ENCODE measurements around the gene AKNA.

The AKNA gene

DNA sequence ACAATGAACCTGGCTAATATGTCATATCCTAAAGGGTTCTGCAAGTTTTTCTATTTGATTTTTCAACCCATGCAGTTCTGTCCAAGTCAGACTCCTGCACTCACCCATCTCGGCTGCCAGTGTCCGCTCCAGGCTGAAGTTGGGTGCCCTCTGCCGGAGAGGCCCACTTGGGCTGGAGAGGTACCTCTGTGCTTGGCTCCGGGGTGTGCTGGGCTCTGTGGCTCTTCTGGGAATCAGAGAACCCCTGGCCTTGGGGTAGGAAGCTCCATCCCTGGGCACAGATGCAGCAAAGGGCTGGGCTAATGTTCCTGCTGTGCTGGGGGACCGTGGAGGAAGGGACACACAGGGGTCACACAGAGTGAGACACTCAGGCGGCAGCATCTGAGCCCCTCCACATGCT is 32.0 kb downstream of the AKNA start:
- DNase-seq: no peak

DNA sequence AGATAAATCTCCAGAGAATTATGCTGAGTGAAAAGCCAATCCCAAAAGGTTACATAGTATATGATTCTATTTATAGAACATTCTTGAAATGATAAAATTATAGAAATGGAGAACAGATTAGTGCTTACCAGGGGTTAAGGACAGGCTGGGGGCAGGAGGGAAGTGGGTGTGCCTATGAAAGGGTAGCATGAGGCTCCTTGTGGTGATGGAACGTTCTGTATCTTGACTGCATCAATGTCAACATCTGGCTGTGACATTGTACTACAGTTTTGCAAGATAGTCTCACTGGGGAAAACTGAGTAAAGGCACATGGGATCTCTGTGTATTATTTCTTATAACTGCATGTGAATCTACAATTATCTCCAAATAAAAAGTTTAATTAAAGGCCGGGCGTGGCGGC is 35.9 kb downstream of the AKNA start:
- no peak for DNase-seq

DNA sequence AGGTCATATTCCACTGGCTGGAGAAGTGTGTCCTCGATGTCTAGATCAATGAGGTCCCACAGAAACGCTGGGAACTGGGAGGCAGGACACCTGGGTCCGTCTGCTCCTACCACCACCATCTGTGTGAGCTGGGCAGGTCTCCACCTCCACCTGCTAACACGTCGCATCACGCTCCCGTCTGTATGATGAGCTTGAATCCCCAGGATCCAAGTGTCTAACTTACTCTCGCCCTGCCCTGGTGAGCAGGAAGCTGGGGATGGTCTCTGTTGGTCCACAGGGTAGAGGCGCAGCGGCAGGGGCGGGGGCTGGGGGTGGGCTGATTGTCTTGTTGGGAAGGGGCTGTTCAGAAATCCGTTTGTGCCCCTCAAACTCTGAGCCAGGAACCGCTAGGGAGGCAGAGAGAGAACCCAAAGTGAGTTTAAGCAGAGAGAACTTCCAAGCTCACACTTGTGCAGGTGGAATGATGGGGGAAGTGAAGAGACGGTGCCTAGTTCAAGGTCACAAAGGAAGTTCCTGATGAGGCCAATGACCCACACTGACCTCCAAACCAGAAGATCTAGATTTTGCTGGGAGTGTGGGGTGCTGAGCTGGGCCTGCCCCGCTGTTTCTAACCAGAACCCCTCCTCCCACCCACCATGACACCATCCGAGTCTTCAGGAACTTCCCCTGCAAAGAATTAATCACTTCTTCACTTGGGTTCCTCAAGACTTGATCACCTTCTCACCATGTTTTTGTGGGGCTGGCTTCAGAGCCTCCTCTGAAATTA is 37.0 kb downstream of the AKNA start:
- DNase-seq: no peak

DNA sequence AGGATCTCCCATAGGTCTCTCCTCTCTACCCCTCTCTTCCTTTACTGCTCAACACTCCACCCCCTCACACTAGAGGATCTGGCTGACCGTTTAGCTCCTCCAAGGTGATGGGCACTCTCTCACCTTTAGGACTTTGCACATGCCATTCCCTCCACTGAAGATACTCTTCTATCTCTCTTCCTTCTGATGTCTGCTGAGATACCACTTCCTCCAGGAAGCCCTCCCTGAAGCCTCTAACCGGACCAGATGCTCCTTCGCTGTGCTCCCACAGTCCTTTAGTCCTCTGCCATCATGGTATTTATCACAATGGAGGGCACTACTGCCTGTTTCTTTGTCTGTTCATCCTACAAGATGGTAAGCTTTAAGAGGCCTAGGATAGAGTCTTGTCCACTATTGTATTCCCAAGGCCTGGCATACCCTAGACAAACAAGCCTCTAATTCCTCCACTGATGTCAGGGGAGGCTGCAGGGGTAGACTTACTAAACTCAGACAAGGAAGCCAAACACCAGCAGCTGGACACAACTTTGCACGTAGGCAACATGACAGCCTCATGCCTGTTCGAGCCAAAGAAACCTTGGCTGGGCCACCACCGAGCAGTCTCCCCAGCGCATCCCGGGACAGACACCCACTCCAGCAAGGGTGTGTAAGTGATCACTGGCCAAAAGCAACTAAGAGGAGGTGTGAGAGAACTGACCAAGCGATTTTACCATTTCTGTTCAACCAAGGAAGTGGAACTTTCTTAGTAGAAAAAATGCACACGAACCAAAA is 37.9 kb downstream of the AKNA start:
- DNase-seq: no peak

DNA sequence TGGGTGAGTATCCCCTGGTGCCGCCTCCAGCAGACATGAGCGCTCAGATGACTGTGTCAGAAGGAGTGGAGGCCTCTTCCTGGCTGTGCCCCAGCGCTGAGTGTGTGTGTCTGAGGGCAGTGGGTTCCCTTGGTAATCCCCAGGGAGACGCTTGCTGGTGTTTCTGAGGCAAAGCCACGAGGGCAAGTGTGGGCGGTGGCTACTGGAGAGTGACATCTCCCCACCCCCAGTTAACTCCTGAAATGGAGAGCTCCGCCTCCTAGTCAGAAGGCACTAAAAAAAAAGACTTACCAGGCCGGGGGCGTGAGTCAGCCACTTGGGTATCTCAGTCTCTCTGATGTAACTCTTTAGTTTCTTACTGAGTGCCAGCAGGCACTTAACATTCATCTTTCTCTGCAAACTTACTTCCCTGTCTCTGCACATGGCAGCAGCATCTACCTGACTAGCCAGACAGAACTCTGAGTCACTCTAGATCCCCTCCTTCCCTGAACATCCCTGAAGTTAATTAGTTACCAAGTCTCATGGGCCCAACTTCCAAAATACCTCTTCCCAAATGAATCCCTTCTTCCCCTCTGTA is 38.8 kb downstream of the AKNA start:
- DNase-seq: peak; percentile 99

- no peak for DNase-seq
Measured at GRCh38 chr9:114348261-114348905, 39.4 kb downstream of the AKNA start.

- DNase-seq: no peak
Measured at GRCh38 chr9:114347675-114348074, 40.1 kb downstream of the AKNA start.

DNA sequence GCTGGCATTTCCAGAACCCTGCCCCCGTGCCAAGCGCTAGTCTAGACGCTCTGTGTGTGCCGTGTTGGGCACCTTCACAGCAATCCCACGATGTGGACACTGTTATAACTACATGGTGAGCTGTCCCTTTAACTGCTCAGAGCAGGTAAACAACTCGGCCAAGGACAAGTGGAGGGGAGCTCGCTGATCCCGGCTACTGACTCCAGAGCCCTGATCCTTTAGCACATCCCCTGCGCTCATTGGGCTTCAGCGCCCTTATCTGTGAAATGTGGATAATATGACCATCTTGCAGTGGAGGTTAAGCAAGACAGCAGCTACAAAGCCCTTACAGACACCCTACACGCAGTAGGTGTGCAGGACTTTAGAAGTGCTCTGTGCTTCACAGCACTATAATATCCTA is 41.6 kb downstream of the AKNA start:
- no peak for DNase-seq

GRCh38 chr9:114345493-114346065 is 42.2 kb downstream of the AKNA start:
- no peak for DNase-seq

DNA sequence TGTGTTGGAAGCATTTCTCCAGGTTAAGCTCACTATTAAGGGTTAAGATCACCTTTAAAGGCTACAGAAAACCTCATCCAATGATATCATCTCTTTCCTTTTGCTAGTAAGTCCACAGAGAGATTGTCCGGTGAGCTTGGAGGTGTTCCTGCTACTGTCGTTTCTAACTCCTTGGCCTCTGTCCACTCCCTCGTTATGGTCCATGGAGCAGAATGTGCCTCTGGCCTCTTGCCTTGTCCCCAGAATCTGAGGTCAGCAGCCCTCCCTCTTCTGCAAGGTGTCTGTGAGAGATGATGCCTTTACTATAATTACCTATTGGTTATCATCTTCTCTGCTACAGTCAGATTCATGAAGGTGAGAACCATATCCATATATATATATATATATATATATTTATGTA is 43.1 kb downstream of the AKNA start:
- DNase-seq: no peak

GRCh38 chr9:114344188-114344566 is 43.6 kb downstream of the AKNA start:
- DNase-seq: no peak

- no peak for DNase-seq
Measured at GRCh38 chr9:114343471-114344187, 44.2 kb downstream of the AKNA start.

GRCh38 chr9:114342755-114343440 is 44.9 kb downstream of the AKNA start:
- no peak for DNase-seq

- DNase-seq: no peak
Measured at GRCh38 chr9:114341991-114342390, 45.8 kb downstream of the AKNA start.

- DNase-seq: no peak
Measured at GRCh38 chr9:114341152-114341830, 46.5 kb downstream of the AKNA start.

- peak; percentile 44 for DNase-seq
Measured at GRCh38 chr9:114339130-114339908, 48.5 kb downstream of the AKNA start.

DNA sequence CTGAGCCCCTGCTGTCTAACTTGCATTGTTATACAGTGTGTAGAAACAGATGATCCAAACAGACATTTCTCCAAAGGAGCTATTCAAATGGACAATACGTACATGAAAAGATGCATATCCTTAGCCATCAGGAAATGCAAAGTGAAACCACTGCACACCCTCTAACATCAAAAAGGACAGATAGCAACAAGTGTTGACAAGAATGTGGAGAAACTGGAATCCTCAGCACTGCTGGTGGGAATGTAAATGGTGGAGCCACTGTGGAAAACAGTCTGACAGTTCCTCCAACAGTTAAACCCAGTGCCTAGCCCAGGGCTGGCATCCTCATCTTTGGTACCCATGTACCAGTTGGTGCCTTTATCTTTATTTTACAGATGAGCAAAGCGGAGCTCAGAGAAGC is 49.6 kb downstream of the AKNA start:
- no peak for DNase-seq

GRCh38 chr9:114336699-114337395 is 50.9 kb downstream of the AKNA start:
- no peak for DNase-seq

DNA sequence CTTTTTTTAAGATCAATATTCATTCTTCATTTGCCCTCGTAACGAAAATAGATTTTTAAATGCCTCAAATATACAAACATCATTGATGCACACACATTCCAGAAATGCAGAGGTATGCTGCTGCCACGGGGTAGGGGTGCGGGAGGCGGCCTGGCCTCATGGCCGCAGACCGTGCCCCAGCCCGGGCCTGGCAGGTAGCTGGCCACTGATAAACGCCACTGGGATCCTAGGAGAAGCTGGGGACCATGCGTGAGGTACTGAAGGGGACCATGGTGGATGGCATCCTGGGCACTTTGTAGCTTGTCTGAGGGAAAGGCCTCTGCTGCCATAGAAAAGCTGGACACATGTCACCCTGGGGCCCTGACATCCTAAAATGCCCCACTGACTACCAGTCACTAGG is 51.6 kb downstream of the AKNA start:
- DNase-seq: no peak

GRCh38 chr9:114335745-114336144 is 52.0 kb downstream of the AKNA start:
- DNase-seq: no peak
